ENCODE measurements around the gene APOL6.

Gene APOL6

DNA sequence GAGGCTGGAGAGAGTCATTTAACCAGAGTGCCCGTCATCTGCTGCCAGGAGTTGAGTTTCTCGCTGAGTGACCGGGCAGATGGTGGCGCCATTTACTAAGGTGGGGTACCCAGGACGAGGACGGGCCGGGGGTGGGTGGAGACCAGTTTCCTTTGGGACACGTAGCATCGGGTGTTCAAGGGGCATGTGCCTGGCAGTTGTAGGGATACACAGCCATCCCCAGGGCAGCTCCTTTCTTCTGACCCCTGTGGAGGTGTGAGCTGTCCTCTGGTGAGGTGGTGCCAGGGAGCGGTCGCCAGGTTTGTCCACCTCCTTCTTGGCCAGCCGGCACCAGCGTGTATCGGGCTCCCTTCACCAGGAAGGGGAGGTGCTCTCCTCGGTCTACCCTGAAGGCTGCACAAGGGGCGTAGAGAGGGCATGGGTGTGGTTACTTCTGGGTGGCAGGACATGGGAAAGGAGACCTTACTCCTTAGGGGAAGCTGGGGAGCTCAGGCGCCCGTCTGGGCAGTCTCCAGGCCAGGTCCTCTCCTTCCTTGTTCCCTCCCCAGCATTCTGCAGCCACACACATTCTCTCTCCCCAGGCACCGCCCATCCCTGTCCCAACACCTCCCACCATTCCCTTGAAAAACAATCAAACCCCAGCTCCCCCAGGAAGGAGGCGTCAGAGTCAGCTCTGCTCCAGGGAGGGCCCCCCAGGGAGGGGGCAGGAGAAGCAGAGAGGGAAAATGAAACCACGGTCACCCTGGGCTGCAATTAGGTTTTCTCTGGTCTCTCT is 20.8 kb upstream of the APOL6 start:
- in situ Hi-C loops (cut with MboI; ENCODE audit: low pct_unique_long_range_greater_than_20kb, low sequenced_read_pairs, unreplicated experiment), result no loop called here
- TF ChIP-seq, protein P1, sequence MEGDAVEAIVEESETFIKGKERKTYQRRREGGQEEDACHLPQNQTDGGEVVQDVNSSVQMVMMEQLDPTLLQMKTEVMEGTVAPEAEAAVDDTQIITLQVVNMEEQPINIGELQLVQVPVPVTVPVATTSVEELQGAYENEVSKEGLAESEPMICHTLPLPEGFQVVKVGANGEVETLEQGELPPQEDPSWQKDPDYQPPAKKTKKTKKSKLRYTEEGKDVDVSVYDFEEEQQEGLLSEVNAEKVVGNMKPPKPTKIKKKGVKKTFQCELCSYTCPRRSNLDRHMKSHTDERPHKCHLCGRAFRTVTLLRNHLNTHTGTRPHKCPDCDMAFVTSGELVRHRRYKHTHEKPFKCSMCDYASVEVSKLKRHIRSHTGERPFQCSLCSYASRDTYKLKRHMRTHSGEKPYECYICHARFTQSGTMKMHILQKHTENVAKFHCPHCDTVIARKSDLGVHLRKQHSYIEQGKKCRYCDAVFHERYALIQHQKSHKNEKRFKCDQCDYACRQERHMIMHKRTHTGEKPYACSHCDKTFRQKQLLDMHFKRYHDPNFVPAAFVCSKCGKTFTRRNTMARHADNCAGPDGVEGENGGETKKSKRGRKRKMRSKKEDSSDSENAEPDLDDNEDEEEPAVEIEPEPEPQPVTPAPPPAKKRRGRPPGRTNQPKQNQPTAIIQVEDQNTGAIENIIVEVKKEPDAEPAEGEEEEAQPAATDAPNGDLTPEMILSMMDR (IDR thresholded peaks at IDR 0.05; ENCODE audit: extremely low read depth, insufficient read depth, missing control alignments), result peak; percentile 76
- peak; percentile 75 for DNase-seq (ENCODE audit: low spot score)

DNA sequence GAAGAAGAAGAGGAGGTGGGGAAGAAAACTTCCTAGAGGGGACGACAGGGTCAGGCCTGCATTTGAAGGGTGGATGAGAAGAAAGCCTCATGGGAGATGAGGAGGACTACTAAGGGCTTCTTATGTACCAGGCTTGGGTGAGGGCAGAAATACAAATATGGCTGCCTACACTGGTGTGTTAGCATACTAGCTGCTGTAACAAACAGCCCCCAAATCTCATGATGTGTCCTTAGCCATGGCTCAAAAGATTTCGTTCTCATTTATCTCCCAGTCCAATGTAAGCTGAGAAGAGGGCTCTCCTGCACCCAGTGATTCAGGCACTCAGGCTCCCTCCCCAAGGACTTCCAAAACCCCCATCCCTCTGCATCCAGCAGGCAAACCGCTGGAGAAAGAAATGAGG is 19.5 kb upstream of the APOL6 start:
- TF ChIP-seq, protein P1 (IDR thresholded peaks at IDR 0.05; ENCODE audit: extremely low read depth, insufficient read depth, missing control alignments), result no peak
- DNase-seq (ENCODE audit: low spot score), result no peak
- in situ Hi-C loops (cut with MboI; ENCODE audit: low pct_unique_long_range_greater_than_20kb, low sequenced_read_pairs, unreplicated experiment), result no loop called here

DNA sequence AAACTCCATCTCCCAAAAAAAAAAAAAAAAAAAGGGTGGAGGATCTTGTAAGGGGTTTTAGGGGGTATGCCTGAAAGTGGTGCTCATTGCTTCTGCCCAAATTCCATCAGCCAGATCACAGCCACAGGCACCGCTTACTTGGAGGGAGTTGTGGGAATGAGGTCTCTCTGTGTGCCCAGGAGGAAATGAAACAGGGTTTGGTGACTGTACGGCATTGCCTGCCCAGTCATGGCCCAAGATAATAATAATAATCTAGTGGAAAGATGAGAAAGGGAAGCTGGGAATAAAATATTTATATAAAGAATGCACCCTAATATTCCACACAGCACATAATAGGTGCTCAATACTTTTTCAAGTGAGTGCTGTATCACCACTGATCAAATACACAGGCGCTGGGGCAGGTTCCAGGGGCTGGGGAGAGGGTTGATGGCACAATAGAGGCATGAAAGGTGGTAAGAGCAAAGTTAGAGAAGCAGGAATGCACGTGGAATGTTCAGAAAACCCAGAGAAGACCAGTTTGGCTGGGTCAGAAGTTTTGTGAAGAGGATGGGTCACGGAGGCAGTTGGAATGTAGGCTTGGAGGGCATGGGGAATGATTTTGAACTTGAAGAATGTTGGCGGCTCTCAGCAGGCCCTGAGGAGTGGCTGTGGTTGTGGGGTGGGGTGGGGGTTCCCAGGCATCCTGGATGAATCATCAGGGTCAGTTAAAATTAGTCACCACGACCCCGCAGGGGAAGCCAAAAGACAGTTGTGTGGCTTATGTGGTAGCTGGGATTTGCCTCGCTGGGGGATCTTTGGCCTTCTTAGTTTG is 18.6 kb upstream of the APOL6 start:
- DNase-seq (ENCODE audit: low spot score), result peak; percentile 74
- TF ChIP-seq, protein P1 (IDR thresholded peaks at IDR 0.05; ENCODE audit: extremely low read depth, insufficient read depth, missing control alignments), result no peak
- in situ Hi-C loops (cut with MboI; ENCODE audit: low pct_unique_long_range_greater_than_20kb, low sequenced_read_pairs, unreplicated experiment), result no loop called here

DNA sequence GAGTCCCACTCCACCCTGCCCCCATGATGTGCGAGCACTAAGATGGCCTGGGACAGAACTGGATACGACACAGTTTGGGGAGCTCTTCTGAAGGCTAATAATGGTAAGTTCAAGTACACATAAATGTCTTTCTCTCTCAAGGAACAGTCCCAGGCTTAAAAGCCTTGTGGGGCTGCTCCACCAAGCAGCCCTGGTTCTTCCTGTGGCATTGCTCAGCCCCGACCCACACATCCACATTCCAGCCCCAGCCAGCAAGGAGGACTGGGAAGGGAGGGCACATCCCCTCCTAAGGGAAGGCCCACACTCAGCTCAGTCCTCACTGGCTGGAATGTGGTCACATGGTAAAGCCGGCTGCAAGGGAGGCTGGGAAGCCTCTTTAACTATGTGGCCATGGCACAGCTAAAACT is 17.9 kb upstream of the APOL6 start:
- TF ChIP-seq, protein P1 (IDR thresholded peaks at IDR 0.05; ENCODE audit: extremely low read depth, insufficient read depth, missing control alignments), result no peak
- in situ Hi-C loops (cut with MboI; ENCODE audit: low pct_unique_long_range_greater_than_20kb, low sequenced_read_pairs, unreplicated experiment), result no loop called here
- DNase-seq (ENCODE audit: low spot score), result peak; percentile 36

DNA sequence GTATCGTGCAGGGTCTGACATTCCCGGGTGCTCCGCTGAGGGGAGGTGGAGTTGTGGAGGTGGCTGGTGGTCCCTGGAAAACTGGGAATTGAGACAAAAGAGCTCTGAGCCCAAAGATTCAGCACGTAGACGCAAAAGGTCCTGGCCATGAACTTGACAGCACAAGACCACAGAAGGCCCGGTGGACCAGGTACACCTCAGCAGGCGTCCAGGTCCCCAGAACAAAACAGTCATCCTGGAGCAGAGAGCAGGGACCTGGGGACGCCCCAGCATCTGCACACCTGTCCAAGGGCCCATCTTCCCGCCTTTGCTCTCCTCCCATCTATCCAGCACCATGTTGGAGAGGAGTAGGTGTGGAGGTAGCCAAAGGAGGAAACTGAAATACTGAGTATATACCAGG is 17.4 kb upstream of the APOL6 start:
- DNase-seq (ENCODE audit: low spot score), result no peak
- in situ Hi-C loops (cut with MboI; ENCODE audit: low pct_unique_long_range_greater_than_20kb, low sequenced_read_pairs, unreplicated experiment), result no loop called here
- TF ChIP-seq, protein P1 (IDR thresholded peaks at IDR 0.05; ENCODE audit: extremely low read depth, insufficient read depth, missing control alignments), result no peak

DNA sequence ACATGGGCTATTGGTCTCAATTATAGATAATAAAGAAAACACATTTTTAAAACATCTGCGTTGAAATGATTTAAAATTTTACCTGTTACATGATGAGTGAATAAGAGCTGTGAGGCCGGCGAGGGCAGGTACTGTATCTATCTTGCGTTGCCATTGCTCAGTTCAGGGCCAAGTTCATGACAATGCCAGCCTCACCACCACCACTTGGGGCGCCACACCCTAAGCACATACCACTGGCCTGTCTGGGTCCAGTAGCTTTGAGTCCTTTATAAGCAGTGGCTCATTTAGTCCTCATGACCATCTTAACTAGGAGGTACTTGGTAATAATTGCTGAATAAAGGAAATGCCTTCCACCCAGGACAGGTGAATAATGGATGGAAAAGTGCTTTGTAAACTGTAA is 16.6 kb upstream of the APOL6 start:
- in situ Hi-C loops (cut with MboI; ENCODE audit: low pct_unique_long_range_greater_than_20kb, low sequenced_read_pairs, unreplicated experiment), result no loop called here
- TF ChIP-seq, protein P1 (IDR thresholded peaks at IDR 0.05; ENCODE audit: extremely low read depth, insufficient read depth, missing control alignments), result peak; percentile 58
- peak; percentile 54 for DNase-seq (ENCODE audit: low spot score)

All from GM13977 (cell line).